GM12891 (cell line): ENCODE data around the gene NDUFS7.

Experiments used
- PAX5 ChIP-seq: IDR thresholded peaks from 2 replicates; pipeline ENCODE4 v1.6.1; 2011; ENCODE audit warnings: low read length, moderate library complexity, mild to moderate bottlenecking; ENCODE audit not compliant: insufficient read depth, severe bottlenecking
- POLR2A ChIP-seq: IDR thresholded peaks from 2 replicates; pipeline ENCODE4 v1.6.1; 2011; ENCODE audit warnings: low read depth, low read length, control low read depth
- POLR2AphosphoS5 ChIP-seq: IDR thresholded peaks from 2 replicates; pipeline ENCODE4 v1.6.1; 2011; ENCODE audit warnings: low read depth, low read length, control low read depth
- POU2F2 ChIP-seq: IDR thresholded peaks from 2 replicates; pipeline ENCODE4 v1.6.1; 2011; ENCODE audit warnings: low read depth, mild to moderate bottlenecking, control low read depth, low read length, moderate library complexity
- SPI1 ChIP-seq: IDR thresholded peaks from 2 replicates; pipeline ENCODE4 v1.6.1; 2011; ENCODE audit warnings: low read depth, low read length, control low read depth
- TAF1 ChIP-seq: IDR thresholded peaks from 2 replicates; pipeline ENCODE4 v1.6.1; 2011; ENCODE audit warnings: low read depth, low read length, control low read depth

DNA sequence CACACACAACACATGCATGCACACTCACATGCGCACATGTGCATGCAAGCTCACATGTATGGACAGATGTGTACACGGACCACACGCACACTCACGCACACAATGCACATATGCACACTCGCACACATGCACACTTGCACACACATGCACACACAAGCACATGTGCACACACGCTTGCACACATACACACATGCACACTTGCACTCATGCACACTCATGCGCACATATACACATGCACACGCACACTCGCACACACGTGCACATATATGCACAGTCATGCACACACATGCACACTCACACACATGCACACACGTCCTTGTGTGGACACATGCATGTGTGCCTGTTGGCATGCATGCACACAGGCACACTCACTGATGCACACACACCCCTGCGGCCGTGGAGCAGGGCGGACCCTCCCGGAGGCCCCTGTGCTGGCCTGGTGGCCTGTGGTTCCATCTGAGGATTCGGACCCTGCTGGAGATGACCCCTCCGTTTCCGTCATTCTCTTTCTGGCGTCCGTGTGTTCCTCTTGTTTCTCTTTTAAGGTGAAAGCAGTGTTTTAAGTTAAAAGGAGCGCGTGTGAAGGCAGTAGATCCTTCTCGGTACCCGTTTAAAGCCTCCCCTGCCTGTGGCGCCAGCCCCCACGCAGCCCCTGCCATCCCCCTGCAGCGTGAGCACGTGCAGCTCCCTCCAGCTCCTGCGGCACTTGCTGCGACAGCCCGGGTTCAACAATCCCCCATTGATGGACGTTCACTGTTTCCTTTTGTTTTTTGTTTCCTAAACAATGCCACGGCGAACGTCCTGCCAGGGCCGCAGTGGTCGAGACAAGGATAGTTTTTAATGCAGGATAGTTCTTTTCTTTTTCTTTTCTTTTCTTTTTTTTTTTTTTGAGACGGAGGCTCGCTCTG is 5.6 kb downstream of the NDUFS7 start:
- no peak for TF ChIP-seq POLR2A
- peak; percentile 62; the same call in 1 of the 2 replicates for TF ChIP-seq POLR2AphosphoS5
- no peak for TF ChIP-seq TAF1
- TF ChIP-seq PAX5 = no peak
- TF ChIP-seq SPI1 = no peak
- peak; percentile 42 for TF ChIP-seq POU2F2
